ENCODE data around the gene HHIP.

Gene HHIP

DNA sequence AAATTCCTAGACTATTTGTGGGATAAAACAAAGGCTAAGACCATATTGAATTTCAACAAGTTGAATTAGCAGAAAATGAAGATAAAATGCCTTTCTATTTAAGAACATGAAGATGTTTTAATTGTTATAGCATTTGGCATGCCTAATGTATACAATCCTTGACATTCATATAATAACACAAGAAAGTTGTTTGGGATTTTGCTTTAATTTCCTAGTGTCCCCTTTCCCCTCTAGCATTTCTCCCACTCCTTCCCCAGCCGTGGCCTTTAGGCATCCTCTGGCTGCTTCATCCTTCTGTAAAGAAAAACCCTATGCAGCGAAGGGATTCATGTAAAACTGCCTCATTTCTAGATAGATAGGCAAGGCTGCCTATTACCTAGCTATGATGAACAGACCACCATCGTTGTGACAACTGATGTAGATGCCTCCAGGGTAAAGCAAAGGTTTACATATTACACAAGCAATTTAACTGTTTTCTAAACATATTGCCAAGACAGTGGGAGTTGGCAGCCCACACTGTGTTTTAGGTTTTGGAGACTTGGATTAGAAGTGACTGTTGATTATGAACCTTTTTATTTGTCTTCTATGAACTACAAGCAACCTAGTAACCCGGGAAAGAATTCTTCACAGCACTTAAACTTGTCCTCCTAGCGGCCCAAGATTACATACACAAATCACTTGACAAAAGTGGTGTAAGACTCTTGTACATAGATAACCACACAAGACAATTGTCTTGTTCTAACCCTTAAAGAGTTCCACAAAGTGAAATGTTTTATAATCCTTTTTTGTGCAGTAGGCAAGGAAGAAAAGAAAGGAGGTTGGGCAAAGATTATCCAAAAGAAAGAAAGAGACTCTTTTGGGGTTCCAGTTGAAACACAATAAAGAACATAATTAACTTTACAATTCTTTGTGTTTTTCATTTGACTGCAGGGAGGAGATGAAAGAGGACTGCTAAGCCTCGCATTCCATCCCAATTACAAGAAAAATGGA is 59.9 kb downstream of the HHIP start:
- DNase-seq (ENCODE audit: low read depth in 2 of 2), result no peak

DNA sequence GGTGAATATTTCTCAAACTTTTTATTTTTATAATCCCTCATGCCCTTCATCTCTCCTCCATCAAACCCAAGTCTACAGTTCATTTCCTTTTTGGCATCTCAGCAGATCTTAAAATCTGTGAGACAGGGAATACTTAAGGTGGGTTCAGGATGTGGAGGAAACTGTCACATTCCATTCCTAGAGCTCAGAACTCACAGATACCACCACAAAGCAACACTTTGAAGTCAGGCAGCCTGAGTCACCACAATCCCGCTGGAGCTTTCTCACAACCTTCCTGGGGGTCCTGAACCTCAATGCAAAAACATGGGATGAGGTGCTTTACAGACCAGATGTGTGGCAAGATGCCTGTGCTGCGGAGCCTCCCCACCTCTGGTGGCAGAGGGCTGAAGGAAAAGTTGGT is 63.2 kb downstream of the HHIP start:
- no peak for DNase-seq (ENCODE audit: low read depth in 2 of 2)

DNA sequence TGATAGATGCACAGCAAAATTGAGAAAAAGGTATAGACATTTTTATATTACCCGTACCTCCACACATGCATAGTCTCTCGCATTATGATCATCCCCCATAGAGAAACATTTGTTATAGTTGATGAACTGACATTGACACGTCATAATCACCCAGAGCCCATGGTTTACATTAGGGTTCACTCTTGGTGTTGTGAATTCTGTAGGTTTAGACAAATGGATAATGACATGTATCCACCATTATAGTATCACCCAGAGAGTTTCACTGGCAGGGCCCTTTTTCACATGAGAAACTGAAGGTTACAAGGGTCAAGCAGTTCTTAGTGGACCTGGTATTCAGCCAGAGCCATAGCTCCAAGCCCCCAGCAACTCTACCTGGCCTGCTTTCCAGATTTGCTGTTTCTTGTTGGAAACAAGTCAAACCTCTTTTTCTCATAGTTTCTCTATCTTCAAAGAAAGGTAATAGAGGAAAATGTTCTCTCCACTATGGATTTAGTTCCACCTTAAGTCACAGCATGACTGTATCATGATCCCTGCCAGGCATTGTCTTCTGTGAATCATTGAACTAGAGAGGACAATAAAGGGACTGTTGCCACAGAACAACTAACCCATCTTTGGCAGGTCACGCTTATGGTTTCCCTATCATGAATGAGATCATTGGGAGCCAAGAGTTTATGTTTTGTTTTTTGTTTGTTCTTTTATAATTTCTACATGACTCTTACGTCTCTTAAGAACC is 64.0 kb downstream of the HHIP start:
- DNase-seq (ENCODE audit: low read depth in 2 of 2), result no peak

DNA sequence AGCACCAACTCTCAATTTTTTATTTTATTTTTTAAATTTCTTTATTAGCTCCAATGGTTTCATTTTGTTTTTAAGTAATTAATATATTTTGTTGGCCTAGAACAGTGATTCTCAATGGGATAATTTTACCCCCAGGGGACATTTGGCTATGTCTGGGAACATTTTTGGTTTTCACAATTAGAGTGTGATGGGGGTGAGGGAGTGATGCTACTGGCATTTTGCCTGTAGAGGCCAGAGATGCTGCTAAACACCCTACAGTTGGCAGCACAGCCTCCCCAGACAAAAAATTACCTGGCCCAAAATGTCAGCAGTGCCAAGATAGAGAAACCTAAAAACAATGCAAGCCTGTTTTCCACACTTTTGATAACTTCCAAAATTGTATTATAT is 64.6 kb downstream of the HHIP start:
- no peak for DNase-seq (ENCODE audit: low read depth in 2 of 2)

DNA sequence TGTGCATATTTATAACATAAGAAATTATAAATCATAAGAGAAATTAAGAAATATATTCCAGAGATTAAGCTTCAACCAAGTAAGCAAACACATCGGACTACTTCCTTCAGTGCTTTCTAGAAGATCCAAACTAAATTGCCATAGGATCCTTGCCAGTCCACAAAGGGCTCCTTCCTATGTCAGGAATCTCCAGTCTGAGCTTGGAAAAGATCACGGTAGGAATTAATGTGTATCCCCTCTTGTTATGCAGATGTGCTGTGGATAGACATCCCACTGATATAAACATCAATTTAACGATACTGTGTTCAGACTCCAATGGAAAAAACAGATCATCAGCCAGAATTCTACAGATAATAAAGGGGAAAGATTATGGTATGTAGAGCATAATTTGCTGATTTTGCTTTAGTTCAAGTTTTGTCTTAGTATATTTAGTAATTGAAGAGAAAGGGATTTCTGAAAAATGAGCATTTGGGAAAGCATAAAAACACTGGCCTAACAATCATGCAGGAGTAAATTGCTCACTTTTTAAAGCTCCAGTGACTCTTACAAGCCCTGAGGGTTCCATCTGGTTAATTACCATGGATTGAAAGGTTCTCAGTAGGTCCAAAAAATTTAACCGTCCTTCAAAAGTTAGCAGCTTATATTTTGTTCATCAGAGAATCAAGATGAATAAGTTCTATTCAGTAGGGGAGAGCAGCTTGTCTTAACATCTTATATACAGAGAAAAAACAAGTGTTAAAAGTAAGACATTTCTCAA is 65.9 kb downstream of the HHIP start:
- DNase-seq (ENCODE audit: low read depth in 2 of 2), result no peak

- DNase-seq (ENCODE audit: low read depth in 2 of 2), result no peak
Measured at GRCh38 chr4:144712775-144713174, 66.8 kb downstream of the HHIP start.

GRCh38 chr4:144714166-144714565 is 68.2 kb downstream of the HHIP start:
- DNase-seq (ENCODE audit: low read depth in 2 of 2), result no peak

DNA sequence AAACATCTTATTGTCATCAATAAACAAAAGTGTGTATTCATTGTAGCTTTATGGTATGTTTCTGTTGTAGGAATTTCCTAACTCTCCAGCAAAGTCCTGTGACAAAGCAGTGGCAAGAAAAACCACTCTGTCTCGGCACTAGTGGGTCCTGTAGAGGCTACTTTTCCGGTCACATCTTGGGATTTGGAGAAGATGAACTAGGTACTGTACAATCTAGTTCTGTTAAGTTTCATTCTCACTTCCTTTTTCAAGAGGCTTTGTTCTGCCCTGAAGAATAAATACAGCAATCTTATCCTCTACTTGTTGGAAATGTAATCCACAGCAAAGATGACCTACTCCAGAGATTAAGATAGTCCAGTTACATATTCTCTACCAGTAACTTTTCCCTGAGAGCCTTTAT is 69.3 kb downstream of the HHIP start:
- DNase-seq (ENCODE audit: low read depth in 2 of 2), result no peak

DNA sequence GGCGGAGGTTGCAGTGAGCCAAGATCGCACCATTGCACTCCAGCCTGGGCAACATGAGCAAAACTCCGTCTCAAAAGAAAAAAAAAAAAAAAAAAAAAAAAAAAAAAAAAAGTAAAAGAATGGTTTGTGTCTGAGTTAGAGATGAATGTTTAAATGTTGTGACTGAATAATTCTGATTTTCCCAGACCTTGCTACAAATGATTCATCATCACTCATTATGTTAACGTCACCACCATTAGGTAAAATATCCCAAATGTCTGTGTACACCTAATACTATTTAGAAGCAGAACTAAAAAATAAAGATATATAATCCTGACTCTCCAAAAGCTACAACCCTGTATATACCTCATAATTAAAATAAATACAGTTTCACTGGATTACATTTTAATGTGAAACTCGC is 70.8 kb downstream of the HHIP start:
- no peak for DNase-seq (ENCODE audit: low read depth in 2 of 2)

DNA sequence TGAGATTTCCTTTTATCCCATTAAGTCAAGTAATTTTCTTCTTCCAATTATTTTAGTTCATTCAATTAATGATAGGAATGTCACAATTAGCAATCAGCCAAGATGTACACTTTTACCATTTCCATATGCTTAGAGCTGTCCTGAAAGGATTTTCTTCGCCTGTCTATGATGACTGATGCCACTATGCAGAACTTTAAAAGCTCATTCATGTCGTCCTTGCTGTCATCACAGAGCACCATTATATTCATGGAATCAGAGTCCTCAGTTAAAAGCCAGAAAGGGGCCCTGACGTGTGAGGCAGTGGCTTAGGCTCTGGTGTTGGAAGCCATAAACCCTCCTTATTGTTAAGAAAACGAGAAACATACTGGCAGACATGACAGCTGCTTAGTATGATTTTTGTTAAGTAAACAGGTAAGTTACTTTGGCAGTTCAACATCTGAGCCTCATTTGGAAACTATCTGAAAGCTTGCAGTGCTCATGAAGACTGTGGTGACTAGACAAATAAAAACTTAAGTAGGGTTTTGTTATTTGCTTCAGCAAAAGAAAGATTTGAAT is 73.1 kb downstream of the HHIP start:
- no peak for DNase-seq (ENCODE audit: low read depth in 2 of 2)

GRCh38 chr4:144720491-144720890 is 74.5 kb downstream of the HHIP start:
- DNase-seq (ENCODE audit: low read depth in 2 of 2), result no peak

GRCh38 chr4:144721994-144722393 is 76.0 kb downstream of the HHIP start:
- no peak for DNase-seq (ENCODE audit: low read depth in 2 of 2)

GRCh38 chr4:144723471-144723870 is 77.5 kb downstream of the HHIP start:
- no peak for DNase-seq (ENCODE audit: low read depth in 2 of 2)

- DNase-seq (ENCODE audit: low read depth in 2 of 2), result no peak
Measured at GRCh38 chr4:144729175-144729574, 83.2 kb downstream of the HHIP start.

- DNase-seq (ENCODE audit: low read depth in 2 of 2), result no peak
Measured at GRCh38 chr4:144732584-144733428, 86.8 kb downstream of the HHIP start.

DNA sequence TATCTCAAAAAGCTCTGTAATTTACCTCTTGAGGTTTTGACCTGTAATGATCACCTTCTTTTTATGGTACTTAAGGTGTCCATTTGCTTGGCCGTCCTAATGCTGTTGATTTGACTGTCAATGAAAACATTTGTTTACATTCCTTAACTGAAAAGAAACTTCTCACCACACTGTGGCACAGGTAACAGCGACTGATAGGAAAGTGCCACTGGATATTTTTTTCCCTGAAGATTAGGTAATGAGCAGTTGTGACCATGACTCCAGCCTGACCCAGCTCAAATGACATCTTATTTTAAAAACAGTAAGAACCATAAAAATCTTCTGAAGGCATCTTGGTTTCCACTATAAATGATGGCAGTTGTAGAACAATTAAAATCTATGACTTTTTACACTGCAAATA is 87.6 kb downstream of the HHIP start:
- DNase-seq (ENCODE audit: low read depth in 2 of 2), result no peak

DNA sequence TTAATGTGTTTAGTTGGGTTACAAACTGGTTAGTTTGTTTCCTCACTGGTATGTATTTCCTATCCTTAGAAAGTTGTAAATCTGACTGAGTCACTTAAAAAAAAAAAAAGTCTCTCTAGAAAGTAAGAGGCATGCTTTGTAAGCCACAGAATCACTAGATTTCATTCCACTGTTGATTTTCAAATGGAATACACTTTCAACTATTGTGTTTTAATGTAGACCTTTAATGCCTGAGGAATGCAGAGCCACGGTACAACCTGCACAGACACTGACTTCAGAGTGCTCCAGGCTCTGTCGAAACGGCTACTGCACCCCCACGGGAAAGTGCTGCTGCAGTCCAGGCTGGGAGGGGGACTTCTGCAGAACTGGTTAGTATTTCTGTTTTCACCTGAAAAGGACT is 88.6 kb downstream of the HHIP start:
- DNase-seq (ENCODE audit: low read depth in 2 of 2), result no peak

DNA sequence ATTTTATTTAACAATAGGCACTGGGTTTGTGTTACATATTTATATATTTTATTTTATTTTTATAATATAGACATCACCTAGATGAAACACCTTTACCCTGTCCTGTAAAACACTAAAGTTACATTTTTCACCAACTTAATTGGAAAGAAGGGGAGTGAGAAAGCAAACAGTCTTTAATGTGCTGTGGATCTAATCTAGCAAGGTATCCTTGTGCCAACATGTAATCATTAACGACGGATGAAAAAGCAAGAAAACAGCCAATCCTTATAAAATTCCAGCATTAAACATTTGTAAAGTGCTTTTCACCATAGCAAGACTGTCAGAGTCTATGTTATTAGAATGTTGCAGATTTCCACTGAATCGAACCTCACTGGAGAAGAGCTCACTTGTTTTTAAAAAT is 92.7 kb downstream of the HHIP start:
- no peak for DNase-seq (ENCODE audit: low read depth in 2 of 2)

GRCh38 chr4:144739511-144740033 is 93.6 kb downstream of the HHIP start:
- DNase-seq (ENCODE audit: low read depth in 2 of 2), result no peak

DNA sequence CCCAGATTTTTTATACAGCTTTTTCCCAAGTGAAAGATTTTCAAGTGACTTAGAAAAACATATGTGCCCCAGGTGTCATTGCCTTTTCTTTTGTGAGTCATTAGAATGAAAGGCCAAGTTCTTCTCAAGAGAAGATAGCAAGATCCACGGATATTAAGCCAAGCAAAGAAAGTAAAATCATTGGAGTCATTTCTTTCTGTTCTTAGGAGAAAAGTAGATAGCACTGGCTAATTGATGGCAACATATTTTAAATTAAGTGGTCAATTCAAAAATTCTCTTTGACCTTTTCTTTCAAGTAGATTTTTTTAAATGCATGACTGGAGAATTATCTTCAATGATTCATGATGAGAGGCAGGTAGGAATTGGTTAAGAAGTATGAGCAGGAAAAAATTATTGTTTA is 94.4 kb downstream of the HHIP start:
- DNase-seq (ENCODE audit: low read depth in 2 of 2), result no peak
